ENCODE results near the gene NOXO1. TPM values are rescaled to one million over a fixed set of nuclear protein-coding genes. Genes with fewer than 3 reads are reported as not detected.

NOXO1 gene
- total RNA-seq, 6 donors from 2014 or later = 2.1 to 5.4 (median 5.0) TPM; not detected in 1

GRCh38 chr16:1938910-1939309, 42.4 kb downstream of the NOXO1 start:
- H3K27ac ChIP-seq = peak overlapping the region; percentile 40 to 94 (median 73)
- DNase-seq = peak in 1 of 2 donors; percentile 83
- H3K9me3 ChIP-seq = no peaks in the 10 kb centered on the region
- peak overlapping the region in 1 of 4 donors; percentile 14 for H3K4me3 ChIP-seq
- peaks cover 3 to 44% (median 37%) of the 10 kb centered on the region in 4 donors for H3K36me3 ChIP-seq
- H3K4me1 ChIP-seq = peaks cover 13 to 20% (median 16%) of the 10 kb centered on the region in 4 donors
- 91% methylated on average over 15 to 16 of the region's 17 CpGs for WGBS, 2 donors
- ATAC-seq (ENCODE audit: low FRiP score in 2 of 2) = no peak
- H3K27me3 ChIP-seq = no peaks in the 10 kb centered on the region
- no peak for TF ChIP-seq EP300 (IDR thresholded peaks at IDR 0.05)
- no peak for TF ChIP-seq POLR2A (IDR thresholded peaks at IDR 0.05)
- TF ChIP-seq POLR2AphosphoS5 (IDR thresholded peaks at IDR 0.05) = no peak
- TF ChIP-seq CTCF (IDR thresholded peaks at IDR 0.05) = no peak

GRCh38 chr16:1938316-1938715, 43.0 kb downstream of the NOXO1 start:
- Histone ChIP-seq H3K9me3 (no peaks in the 10 kb centered on the region), H3K27me3 (no peaks in the 10 kb centered on the region), H3K4me3 (peak overlapping the region in 1 of 4 donors; percentile 14), H3K27ac (peak overlapping the region; percentile 40 to 94 (median 73)), H3K36me3 (peaks cover 3 to 44% (median 37%) of the 10 kb centered on the region in 4 donors), H3K4me1 (peaks cover 9 to 16% (median 15%) of the 10 kb centered on the region in 4 donors)
- TF ChIP-seq EP300 (IDR thresholded peaks at IDR 0.05) = no peak
- peak; percentile 67 to 68 for TF ChIP-seq POLR2AphosphoS5 (IDR thresholded peaks at IDR 0.05)
- no peak for TF ChIP-seq POLR2A (IDR thresholded peaks at IDR 0.05)
- ATAC-seq (ENCODE audit: low FRiP score in 2 of 2) (peak in 1 of 2 donors; percentile 25), DNase-seq (peak in 1 of 2 donors; percentile 73)
- 72 to 83% methylated on average over 7 to 10 of the region's 10 CpGs for WGBS, 2 donors

- Histone ChIP-seq H3K4me1 (peaks cover 5 to 10% (median 8%) of the 10 kb centered on the region in 4 donors), H3K36me3 (peaks cover 3 to 44% (median 37%) of the 10 kb centered on the region in 4 donors), H3K27ac (peak overlapping the region in 1 of 4 donors; percentile 94), H3K27me3 (no peaks in the 10 kb centered on the region), H3K4me3 (no peak overlapping the region), H3K9me3 (no peaks in the 10 kb centered on the region)
- WGBS, 2 donors = 96 to 97% methylated on average over 11 of the region's 11 CpGs
- TF ChIP-seq POLR2A (IDR thresholded peaks at IDR 0.05) (no peak), EP300 (IDR thresholded peaks at IDR 0.05) (no peak), CTCF (IDR thresholded peaks at IDR 0.05) (no peak), POLR2AphosphoS5 (IDR thresholded peaks at IDR 0.05) (no peak)
- no peak for ATAC-seq (ENCODE audit: low FRiP score in 2 of 2)
- DNase-seq = no peak
These were observed 44.3 kb downstream of the NOXO1 start for GRCh38 chr16:1936945-1937479.

GRCh38 chr16:1933097-1933661, 48.1 kb downstream of the NOXO1 start:
- TF ChIP-seq POLR2A (IDR thresholded peaks at IDR 0.05) (no peak), POLR2AphosphoS5 (IDR thresholded peaks at IDR 0.05) (no peak)
- Histone ChIP-seq H3K27me3 (no peaks in the 10 kb centered on the region), H3K4me3 (no peak overlapping the region), H3K36me3 (peaks cover 0 to 15% (median 8%) of the 10 kb centered on the region in 4 donors), H3K27ac (no peak overlapping the region), H3K9me3 (no peaks in the 10 kb centered on the region), H3K4me1 (peaks cover 9 to 16% (median 13%) of the 10 kb centered on the region in 4 donors)
- no peak for ATAC-seq (ENCODE audit: low FRiP score in 2 of 2)
- DNase-seq = peak in 1 of 2 donors; percentile 66
- 52 to 80% methylated on average over 5 to 11 of the region's 23 CpGs for WGBS, 2 donors

- TF ChIP-seq POLR2AphosphoS5 (IDR thresholded peaks at IDR 0.05) = no peak
- no peak for TF ChIP-seq CTCF (IDR thresholded peaks at IDR 0.05)
- TF ChIP-seq POLR2A (IDR thresholded peaks at IDR 0.05) = no peak
- TF ChIP-seq EP300 (IDR thresholded peaks at IDR 0.05) = no peak
- ATAC-seq (ENCODE audit: low FRiP score in 2 of 2) = peak in 1 of 2 donors; percentile 35
- Histone ChIP-seq H3K4me1 (peaks cover 9 to 16% (median 13%) of the 10 kb centered on the region in 4 donors), H3K9me3 (no peaks in the 10 kb centered on the region), H3K4me3 (no peak overlapping the region), H3K27ac (no peak overlapping the region), H3K36me3 (peaks cover 0 to 6% (median 3%) of the 10 kb centered on the region in 4 donors), H3K27me3 (no peaks in the 10 kb centered on the region)
- 67 to 72% methylated on average over 13 to 14 of the region's 19 CpGs for WGBS, 2 donors
- peak in 1 of 2 donors; percentile 59 for DNase-seq
These were observed 48.9 kb downstream of the NOXO1 start for GRCh38 chr16:1932050-1933028.

Measured in upper lobe of left lung (tissue), 6 donors.